Amniotic stem cell (primary cell): ENCODE results near the gene ADARB2.

ENCODE experiments used
- DNase-seq: peaks from one replicate; lab custom pipeline; 2025; lab: John Stamatoyannopoulos, UW

ADARB2 gene

DNA sequence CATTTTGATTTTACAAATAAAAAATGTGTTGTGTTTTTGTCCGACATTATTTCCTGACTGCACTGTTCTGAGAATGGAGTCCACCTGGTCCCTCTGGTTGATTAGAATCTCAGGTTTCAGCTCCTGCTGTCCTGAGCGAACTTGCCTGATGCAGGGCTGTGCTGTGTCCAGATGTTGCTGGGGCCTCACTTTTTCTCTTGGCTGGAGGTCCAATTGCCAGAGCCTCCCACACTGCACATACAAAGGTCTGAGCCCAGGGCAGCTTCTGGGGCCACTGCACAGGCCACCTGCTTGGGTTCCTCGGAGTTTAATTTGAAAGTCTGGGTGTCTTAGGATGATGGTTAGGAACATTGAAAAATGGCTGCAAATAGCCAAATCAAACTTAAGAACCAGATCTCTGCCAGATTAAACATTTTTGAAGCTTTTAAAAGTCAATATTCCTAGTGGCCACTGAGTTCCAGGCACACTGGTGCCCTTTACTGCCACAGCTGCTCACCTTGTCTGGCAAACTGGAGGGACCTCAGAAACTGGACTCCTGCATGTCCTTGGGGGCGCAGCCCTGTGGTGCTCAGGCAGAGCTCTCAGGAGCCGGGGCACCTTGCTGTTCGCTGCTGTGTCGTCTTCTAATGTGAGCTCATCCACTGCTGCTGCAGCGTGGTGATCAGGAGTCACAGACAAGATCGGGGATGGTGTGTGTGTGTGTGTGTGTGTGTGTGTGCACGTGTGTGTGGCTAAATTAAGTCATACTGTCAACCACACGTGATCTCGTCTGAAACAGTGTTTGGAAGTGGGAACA, 606.1 kb downstream of the ADARB2 start:
- DNase-seq: no peak

DNA sequence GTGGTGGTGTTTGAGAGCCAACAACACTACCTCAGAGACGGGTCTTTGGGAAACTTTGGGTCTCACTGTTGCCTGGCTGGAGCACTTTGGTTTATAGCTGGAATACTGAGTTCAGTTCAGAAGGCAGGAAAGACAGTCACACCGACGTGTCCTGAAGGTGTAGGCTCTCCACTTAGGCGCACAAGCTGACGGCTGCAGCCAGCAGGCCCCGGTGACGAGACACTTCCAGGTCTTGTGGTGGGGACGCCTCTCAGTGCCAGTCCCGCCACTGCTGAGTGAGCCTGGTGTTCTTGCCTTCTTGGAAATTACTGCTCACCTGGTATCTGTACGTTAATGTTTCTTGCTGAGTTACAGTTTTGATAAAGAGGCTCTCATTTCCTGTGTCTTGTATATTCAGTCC, 607.1 kb downstream of the ADARB2 start:
- no peak for DNase-seq

DNA sequence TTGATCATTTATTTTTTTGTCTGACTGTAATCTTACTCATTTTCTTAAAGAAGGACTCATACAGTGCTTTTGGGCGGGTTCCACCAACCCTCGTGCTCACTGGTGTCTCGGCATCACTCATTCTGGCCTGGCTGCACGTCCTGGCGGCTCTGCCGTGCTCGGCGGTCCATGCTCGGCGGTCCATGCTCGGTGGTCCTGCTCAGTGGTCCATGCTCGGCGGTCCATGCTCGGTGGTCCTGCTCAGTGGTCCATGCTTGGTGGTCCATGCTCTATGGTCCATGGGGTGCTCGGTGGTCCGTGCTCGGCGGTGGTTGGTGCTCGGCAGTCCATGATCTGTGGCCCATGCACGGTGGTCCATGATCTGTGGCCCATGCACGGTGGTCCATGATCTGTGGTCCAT, 608.7 kb downstream of the ADARB2 start:
- no peak for DNase-seq

DNA sequence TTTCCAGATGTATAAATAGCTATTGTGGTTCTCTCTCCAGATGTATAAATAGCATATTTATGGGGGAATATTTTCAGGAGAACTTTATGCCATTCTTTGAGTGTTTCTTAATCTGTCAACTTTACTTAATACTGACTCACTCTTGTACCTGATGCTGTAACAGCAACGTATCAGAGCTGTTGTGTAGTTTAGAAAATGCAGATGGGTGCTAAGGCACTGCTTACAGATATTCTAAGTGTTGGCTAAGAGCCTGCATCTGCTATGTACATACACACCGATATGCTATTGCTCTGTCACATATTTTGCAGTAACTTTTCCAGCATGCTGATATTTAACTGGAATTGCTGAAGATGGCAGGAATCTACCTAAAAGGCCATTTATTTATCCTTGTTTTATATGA, 609.2 kb downstream of the ADARB2 start:
- DNase-seq: no peak

DNA sequence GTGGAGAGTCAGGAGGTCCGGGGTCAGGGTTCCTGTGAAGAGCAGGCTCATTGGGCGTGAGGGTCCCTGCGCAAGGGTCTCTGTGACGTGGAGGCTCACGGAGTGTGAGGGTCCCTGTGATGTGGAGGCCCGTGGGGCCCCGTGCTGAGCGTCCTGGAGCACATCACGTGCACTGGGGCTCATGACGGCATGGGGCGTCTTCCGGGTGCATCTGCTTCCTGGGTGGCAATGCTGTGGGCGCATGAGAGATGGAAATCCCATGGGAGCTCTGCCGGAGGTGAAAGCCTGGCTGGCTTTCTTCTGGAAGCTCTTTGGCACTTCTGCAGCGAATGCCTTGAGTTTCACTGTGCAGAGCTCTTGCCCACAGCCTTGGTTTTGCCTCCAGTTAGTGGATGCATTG, 609.7 kb downstream of the ADARB2 start:
- DNase-seq: no peak
